NK-92 (cell line): ENCODE data around the gene ARAP1.

ENCODE experiments used
- DNase-seq: peaks from one replicate; lab custom pipeline; 2025; ENCODE audit not compliant: unreplicated experiment; lab: John Stamatoyannopoulos, UW

Gene ARAP1

DNA sequence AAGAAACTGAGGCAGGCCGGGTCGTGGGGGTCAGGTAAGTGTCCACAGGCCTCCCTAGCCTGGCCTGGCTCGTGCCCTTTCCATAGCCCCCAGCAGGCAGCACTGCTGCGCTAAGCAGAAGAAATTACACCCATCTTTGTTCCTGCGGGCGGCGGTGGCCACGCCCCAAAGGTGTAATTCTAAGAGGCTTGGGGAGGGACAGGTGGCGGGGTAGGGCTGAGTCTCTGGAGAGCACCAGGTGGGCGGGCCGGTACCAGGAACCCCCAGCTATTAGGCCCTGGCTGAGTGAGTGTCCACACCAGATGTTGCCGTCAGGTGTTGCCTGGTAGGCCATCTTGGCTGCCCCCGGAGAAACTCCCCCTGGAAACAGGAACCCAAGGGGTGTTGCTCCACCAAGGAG lies 12.3 kb upstream of the ARAP1 start:
- DNase-seq = no peak

GRCh38 chr11:72763823-72764222 lies 11.6 kb upstream of the ARAP1 start:
- DNase-seq = no peak

DNA sequence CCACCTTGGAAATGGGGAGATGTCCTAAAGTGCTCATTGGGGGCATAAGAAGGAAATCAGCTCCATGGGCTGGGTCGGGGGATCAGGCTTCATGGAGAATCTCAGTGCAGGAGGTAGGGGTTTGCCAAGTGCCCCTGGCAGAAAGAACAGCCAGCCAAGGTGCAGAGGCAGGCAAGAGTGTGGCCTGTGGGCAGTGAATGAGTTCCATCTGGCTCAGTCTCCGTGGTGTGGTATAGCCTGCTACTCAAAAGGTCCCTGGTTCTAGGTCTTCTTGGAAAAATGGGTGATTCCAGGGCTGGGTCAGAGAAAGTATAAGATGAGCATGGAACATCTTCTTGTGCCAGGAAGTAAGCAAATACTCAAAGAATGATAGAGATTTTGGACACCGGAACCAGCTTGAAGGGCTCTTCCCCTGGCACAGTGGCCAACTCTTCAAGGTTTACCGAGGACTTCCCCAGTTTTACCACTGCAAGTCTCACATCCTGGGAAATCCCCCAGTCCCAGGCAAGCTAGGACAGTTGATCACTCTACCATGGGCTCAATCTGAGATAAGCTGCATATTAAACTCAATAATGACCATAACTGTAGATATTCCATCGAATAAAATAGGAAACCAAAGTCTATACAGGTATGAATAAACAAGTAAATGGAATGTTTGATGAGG lies 10.6 kb upstream of the ARAP1 start:
- no peak for DNase-seq

- no peak for DNase-seq
Measured at GRCh38 chr11:72760539-72761405, 8.6 kb upstream of the ARAP1 start.

- DNase-seq = no peak
Measured at GRCh38 chr11:72759468-72759985, 7.3 kb upstream of the ARAP1 start.

GRCh38 chr11:72758690-72759389 lies 6.6 kb upstream of the ARAP1 start:
- no peak for DNase-seq

GRCh38 chr11:72758304-72758689 lies 6.1 kb upstream of the ARAP1 start:
- no peak for DNase-seq

GRCh38 chr11:72755713-72756285 lies 3.6 kb upstream of the ARAP1 start:
- DNase-seq = no peak

DNA sequence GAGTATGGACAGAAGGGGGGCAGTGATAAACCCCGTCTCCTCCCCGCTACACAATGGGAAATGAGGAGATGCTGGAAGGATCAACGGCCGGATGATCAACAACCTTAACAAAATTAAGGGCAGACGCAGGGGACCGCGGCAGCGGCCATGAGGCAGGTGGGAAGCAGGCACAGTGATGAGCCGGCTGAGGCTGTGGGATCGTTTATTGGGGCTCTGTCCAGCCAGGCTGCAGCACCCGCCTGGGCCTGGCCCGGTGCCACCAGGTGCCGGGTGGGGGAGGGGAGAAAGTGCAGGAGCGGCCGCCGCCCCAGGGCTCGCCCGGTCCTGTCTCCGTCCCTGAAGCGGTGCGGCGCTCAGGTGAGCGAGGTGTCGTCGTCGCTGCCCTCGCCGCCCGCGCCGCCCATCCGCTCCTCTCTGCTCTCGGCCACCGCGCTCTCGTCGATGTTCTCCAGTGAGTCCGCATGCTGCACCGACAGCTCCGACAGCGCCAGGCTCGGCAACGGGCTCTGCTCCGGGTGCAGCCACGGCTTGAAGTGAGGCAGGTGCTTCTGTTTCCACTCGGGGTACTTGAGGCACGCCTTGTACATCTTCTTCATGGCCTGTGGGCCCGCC lies 2.4 kb upstream of the ARAP1 start:
- DNase-seq = no peak

DNA sequence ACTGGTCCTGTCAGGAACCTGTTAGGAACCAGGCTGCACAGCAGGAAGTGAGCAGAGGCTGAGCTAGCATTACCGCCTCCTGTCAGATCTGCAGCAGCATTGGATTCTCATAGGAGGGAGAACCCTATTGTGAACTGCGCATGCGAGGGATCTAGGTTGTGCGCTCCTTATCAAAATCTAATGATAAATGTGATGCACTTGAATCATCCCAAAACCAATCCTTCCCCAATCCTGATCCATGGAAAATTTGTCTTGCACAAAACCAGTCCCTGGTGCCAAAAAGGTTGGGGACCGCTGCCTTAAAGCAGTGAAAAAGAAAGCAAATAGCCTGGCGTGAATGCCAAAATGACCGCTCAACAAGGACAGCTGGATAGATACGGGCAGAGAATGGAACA lies 1.9 kb upstream of the ARAP1 start:
- DNase-seq = no peak

- no peak for DNase-seq
Measured at GRCh38 chr11:72753341-72754148, 1.3 kb upstream of the ARAP1 start.

DNA sequence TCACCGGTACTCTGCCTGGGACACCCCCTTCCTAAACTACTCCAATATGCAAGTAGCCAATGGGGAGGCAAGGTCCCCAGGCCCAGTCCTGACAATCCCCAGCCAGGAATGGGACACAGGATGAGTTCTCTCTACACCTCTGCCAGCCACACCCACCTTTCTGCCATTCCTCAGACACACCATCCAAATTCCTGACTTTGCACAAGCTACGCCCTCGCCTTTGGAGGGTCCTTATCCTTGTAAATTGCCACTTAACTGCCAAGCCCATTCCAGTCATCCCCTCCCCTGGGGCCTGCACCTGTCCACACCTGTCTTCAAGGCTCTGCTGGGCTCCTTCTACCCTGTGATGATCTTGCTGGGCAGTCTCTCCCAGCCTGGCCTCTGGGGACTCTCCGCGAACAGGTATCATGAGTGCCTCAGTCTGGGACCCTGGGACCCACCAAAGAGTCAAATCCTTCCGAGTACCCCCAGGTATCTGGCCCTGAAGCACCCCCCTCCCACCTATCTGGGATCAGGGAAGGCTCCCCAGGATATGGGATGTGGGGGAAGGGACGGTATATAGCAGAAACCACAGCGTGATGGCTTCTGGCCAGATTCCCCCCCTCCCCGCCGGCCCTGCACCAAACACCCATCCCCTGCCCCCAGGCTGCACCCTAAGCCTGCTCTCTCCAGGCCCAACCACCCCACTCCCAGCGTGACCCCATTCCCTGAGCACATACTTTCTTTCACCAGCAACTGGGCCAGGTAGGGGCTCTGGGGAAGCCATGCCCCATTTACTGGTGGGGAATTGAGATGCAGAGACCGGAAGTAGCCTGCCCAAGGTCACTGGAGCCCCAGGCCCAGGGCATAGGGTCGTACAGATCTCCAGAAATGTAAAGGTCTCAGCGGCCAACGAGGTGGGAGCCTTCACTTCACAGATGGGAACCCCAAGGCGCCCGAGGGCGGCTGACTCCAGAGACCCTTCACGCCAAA lies 806 bp downstream of the ARAP1 start:
- no peak for DNase-seq

- DNase-seq = no peak
Measured at GRCh38 chr11:72750556-72751115, 1.6 kb downstream of the ARAP1 start.

DNA sequence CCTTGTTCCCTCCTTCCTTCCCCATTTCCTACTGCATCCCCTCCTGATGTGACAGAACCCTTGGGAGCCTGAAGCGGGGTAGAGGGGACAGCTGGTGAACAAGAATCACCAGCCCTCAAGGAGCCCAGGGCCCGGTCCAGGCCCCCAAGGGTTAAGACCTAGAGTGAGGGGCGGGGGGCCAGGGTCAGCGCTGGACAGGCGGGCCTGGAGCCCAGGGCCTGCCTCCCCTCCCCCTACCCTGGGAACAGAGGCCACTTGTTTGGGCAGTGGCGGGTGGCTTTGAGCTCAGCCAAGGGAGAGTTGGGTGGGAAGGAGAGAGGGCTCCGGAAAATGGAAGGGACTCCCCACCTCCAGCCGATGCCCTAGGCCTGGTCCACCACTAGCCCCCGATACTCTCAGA lies 2.1 kb downstream of the ARAP1 start:
- no peak for DNase-seq

- DNase-seq = no peak
Measured at GRCh38 chr11:72747289-72747855, 4.8 kb downstream of the ARAP1 start.

GRCh38 chr11:72746821-72747220 lies 5.4 kb downstream of the ARAP1 start:
- no peak for DNase-seq

- DNase-seq = no peak
Measured at GRCh38 chr11:72745925-72746550, 6.2 kb downstream of the ARAP1 start.

GRCh38 chr11:72745511-72745910 lies 6.7 kb downstream of the ARAP1 start:
- DNase-seq = no peak
